ENCODE data around the gene XRCC6. TPM values are rescaled to one million over a fixed set of nuclear protein-coding genes. Genes with fewer than 3 reads are reported as not detected.
"Not testable (repeated sequence)": the region's sequence is repeated elsewhere in the genome, so short reads cannot be mapped to it uniquely, and the experiment has no call there.

XRCC6 gene
- polyA plus RNA-seq, 1 experiment: 149 TPM

GRCh38 chr22:41683616-41684015 is 62.5 kb downstream of the XRCC6 start:
- Histone ChIP-seq H3K27me3 (ENCODE audit: control insufficient read depth, insufficient read depth, low read length) (no peaks in the 10 kb centered on the region), H3K9me3 (ENCODE audit: control insufficient read depth, insufficient read depth, low read length) (peaks cover 6% of the 10 kb centered on the region; the same call in 1 of the 2 replicates), H3K27ac (ENCODE audit: low read depth, low read length) (no peak overlapping the region), H3K4me3 (ENCODE audit: low read depth, low read length) (no peak overlapping the region)
- POLR2A ChIA-PET: no interaction called here
- CTCF ChIA-PET: interaction anchor here (1.1 kb wide), 1 partner anchor 14 kb away, joined by 4 read pairs; no protein-coding TSS in a partner anchor
- no peak for DNase-seq (ENCODE audit: low read depth, low spot score)
- TF ChIP-seq, protein P1, sequence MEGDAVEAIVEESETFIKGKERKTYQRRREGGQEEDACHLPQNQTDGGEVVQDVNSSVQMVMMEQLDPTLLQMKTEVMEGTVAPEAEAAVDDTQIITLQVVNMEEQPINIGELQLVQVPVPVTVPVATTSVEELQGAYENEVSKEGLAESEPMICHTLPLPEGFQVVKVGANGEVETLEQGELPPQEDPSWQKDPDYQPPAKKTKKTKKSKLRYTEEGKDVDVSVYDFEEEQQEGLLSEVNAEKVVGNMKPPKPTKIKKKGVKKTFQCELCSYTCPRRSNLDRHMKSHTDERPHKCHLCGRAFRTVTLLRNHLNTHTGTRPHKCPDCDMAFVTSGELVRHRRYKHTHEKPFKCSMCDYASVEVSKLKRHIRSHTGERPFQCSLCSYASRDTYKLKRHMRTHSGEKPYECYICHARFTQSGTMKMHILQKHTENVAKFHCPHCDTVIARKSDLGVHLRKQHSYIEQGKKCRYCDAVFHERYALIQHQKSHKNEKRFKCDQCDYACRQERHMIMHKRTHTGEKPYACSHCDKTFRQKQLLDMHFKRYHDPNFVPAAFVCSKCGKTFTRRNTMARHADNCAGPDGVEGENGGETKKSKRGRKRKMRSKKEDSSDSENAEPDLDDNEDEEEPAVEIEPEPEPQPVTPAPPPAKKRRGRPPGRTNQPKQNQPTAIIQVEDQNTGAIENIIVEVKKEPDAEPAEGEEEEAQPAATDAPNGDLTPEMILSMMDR (IDR thresholded peaks at IDR 0.05; ENCODE audit: low read depth, low read length): no peak

GRCh38 chr22:41684194-41684593 is 63.1 kb downstream of the XRCC6 start:
- no peak for DNase-seq (ENCODE audit: low read depth, low spot score)
- Histone ChIP-seq H3K9me3 (ENCODE audit: control insufficient read depth, insufficient read depth, low read length) (peaks cover 6% of the 10 kb centered on the region; the same call in 1 of the 2 replicates), H3K27me3 (ENCODE audit: control insufficient read depth, insufficient read depth, low read length) (no peaks in the 10 kb centered on the region), H3K4me3 (ENCODE audit: low read depth, low read length) (no peak overlapping the region), H3K27ac (ENCODE audit: low read depth, low read length) (no peak overlapping the region)
- CTCF ChIA-PET: interaction anchor here (0.5 to 1.2 kb wide), 3 partner anchors 13 to 17 kb away, joined by 3 to 4 read pairs (median 3); no protein-coding TSS in a partner anchor
- POLR2A ChIA-PET: no interaction called here
- TF ChIP-seq, protein P1 (IDR thresholded peaks at IDR 0.05; ENCODE audit: low read depth, low read length): no peak

- DNase-seq (ENCODE audit: low read depth, low spot score); H3K27ac ChIP-seq (ENCODE audit: low read depth, low read length); H3K9me3 ChIP-seq (ENCODE audit: control insufficient read depth, insufficient read depth, low read length); H3K27me3 ChIP-seq (ENCODE audit: control insufficient read depth, insufficient read depth, low read length): not testable (repeated sequence)
- ChIA-PET CTCF (interaction anchor here (1.1 to 4.8 kb wide), 3 partner anchors 10 to 255 kb away, joined by 3 to 43 read pairs (median 8); no protein-coding TSS in a partner anchor), POLR2A (interaction anchor here (0.6 to 1.9 kb wide), 2 partner anchors 20 to 21 kb away, joined by 3 to 5 read pairs; no protein-coding TSS in a partner anchor)
- H3K4me3 ChIP-seq (ENCODE audit: low read depth, low read length): peak overlapping the region; percentile 94; the same call in 1 of the 2 replicates
Observed at GRCh38 chr22:41686890-41687289, 65.8 kb downstream of the XRCC6 start.

- peak overlapping the region; percentile 94 for H3K4me3 ChIP-seq (ENCODE audit: low read depth, low read length)
- H3K27ac ChIP-seq (ENCODE audit: low read depth, low read length): peak overlapping the region; percentile 93
- TF ChIP-seq, protein P1 (IDR thresholded peaks at IDR 0.05; ENCODE audit: low read depth, low read length): no peak
- CTCF ChIA-PET: interaction anchor here (1.0 to 4.8 kb wide), 4 partner anchors 9 to 254 kb away, joined by 3 to 43 read pairs (median 6); no protein-coding TSS in a partner anchor
- no peaks in the 10 kb centered on the region for H3K27me3 ChIP-seq (ENCODE audit: control insufficient read depth, insufficient read depth, low read length)
- DNase-seq (ENCODE audit: low read depth, low spot score): no peak
- no peaks in the 10 kb centered on the region for H3K9me3 ChIP-seq (ENCODE audit: control insufficient read depth, insufficient read depth, low read length)
- POLR2A ChIA-PET: interaction anchor here (1.9 to 2.1 kb wide), 2 partner anchors 9 to 21 kb away, joined by 5 to 7 read pairs; no protein-coding TSS in a partner anchor
Observed at GRCh38 chr22:41687901-41688364, 66.8 kb downstream of the XRCC6 start.

GRCh38 chr22:41688365-41689211 is 67.5 kb downstream of the XRCC6 start, which contains the start of gene SNU13:
Gene SNU13, minus strand, starts transcription at chr22:41688867. Its CDS starts 71 bp downstream, at chr22:41688796.
- ChIA-PET POLR2A (interaction anchor here (1.2 to 2.1 kb wide), 3 partner anchors 9 to 252 kb away, joined by 3 to 7 read pairs (median 5); no protein-coding TSS in a partner anchor), CTCF (interaction anchor here (0.9 to 4.8 kb wide), 4 partner anchors 8 to 252 kb away, joined by 4 to 43 read pairs (median 6); partner anchors contain the start of gene MEI1)
- TF ChIP-seq, protein P1 (IDR thresholded peaks at IDR 0.05; ENCODE audit: low read depth, low read length): no peak
- peak; percentile 73 for DNase-seq (ENCODE audit: low read depth, low spot score)
- H3K4me3 ChIP-seq (ENCODE audit: low read depth, low read length): peak within 1 kb of the TSS; percentile 94
- no peaks in the 10 kb centered on the region for H3K27me3 ChIP-seq (ENCODE audit: control insufficient read depth, insufficient read depth, low read length)
- no peaks in the 10 kb centered on the region for H3K9me3 ChIP-seq (ENCODE audit: control insufficient read depth, insufficient read depth, low read length)
- H3K27ac ChIP-seq (ENCODE audit: low read depth, low read length): peak within 1 kb of the TSS; percentile 93
